SH-SY5Y (cell line): ENCODE data around the gene COL4A3.

Source experiments
- GATA2 ChIP-seq: IDR thresholded peaks from 2 replicates; pipeline ENCODE4 v1.6.1; 2011; ENCODE audit warnings: mild to moderate bottlenecking, low read depth, low read length
- GATA3 ChIP-seq: IDR thresholded peaks from 2 replicates; pipeline ENCODE4 v1.6.1; 2011; ENCODE audit warnings: low read depth, mild to moderate bottlenecking, low read length, moderate library complexity

DNA sequence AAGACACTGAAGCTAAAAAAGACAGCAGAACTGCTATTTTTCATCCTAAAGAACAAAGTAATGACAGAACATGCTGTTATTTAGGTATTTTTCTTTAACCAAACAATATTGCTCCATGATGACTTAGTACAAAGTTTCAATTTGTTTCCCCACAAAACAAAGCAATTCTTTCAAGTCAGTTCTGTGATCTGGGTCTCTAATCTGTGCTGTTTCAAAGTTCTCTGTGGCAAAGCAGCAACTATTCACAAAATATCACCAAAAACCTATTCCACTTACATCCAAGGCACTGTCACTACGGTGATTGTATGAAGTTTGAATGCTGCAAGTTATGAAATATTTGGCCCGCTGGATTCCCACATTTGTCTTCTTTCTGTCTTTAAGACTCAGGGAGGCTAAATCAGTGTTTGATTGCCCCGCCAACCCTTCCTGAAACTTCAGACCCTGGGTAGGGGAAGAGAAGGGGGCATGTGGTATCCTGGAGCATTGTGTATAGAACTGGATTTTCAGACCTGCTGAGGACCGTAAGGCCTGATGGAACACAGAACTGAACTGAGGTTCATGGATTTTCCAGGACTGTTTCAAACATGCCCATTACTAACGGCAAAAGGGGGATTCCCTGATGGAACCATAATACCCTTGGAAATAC, 147.6 kb downstream of the COL4A3 start:
- TF ChIP-seq GATA2 (no peak), GATA3 (no peak)
